Parathyroid adenoma (tissue), 2 donors: Measurements from ENCODE around the gene C17orf50.

Experiments used
- H2AFZ ChIP-seq: fragments of 300-600 bp; sonication (generic); one replicate; pipeline ENCODE4 v1.7.0; 2017; ENCODE audit warnings: antibody characterized with exemption, mild to moderate bottlenecking
- H3K27ac ChIP-seq: fragments of 300-600 bp; sonication (generic); one replicate; pipeline ENCODE4 v1.7.0; 2017
- H3K27me3 ChIP-seq: fragments of 300-600 bp; sonication (generic); one replicate; pipeline ENCODE4 v1.7.0; 2017; ENCODE audit warnings: low read length; ENCODE audit not compliant: control insufficient read depth, insufficient read depth
- H3K36me3 ChIP-seq: fragments of 300-600 bp; sonication (generic); one replicate; pipeline ENCODE4 v1.7.0; 2017; ENCODE audit warnings: low read length; ENCODE audit not compliant: control insufficient read depth, insufficient read depth
- H3K4me1 ChIP-seq: fragments of 300-600 bp; sonication (generic); one replicate; pipeline ENCODE4 v1.7.0; 2017; ENCODE audit warnings: control low read depth
- H3K4me2 ChIP-seq: fragments of 300-600 bp; sonication (generic); one replicate; pipeline ENCODE4 v1.7.0; 2017; ENCODE audit warnings: low read length
- H3K4me3 ChIP-seq: fragments of 300-600 bp; sonication (generic); one replicate; pipeline ENCODE4 v1.7.0; 2017; ENCODE audit warnings: low read depth, low read length
- H3K79me2 ChIP-seq: fragments of 300-600 bp; sonication (generic); one replicate; pipeline ENCODE4 v1.7.0; 2017; ENCODE audit warnings: control low read depth
- H3K9ac ChIP-seq: fragments of 300-600 bp; sonication (generic); one replicate; pipeline ENCODE4 v1.7.0; 2017; ENCODE audit warnings: mild to moderate bottlenecking
- H3K9me3 ChIP-seq: fragments of 300-600 bp; sonication (generic); one replicate; pipeline ENCODE4 v1.7.0; 2017; ENCODE audit warnings: low read length; ENCODE audit not compliant: control insufficient read depth
- TF ChIP-seq, protein P1 (sequence below): fragments of 300-600 bp; sonication (generic); IDR thresholded peaks from one replicate; pipeline ENCODE4 v1.7.0; 2017; ENCODE audit warnings: antibody characterized with exemption, mild to moderate bottlenecking
- donor health status: primary hyperparathyroidism.

Gene C17orf50

DNA sequence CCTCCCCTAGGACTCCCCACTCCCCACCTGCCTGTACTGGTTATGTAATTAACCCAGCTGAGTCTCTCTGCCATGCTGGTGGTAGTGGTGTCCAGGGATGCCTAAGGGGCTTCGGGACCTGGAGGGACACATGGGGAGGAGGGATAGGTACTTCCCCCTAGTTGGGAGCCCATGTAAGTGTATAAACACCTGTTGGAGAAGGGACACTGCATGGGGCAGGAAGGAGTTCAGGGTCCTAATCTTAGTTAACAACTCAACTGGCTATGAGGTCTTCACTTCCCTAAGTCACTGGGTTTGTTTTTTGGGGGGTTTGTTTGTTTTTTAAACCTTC, 27.9 kb upstream of the C17orf50 start:
- TF ChIP-seq, protein P1, sequence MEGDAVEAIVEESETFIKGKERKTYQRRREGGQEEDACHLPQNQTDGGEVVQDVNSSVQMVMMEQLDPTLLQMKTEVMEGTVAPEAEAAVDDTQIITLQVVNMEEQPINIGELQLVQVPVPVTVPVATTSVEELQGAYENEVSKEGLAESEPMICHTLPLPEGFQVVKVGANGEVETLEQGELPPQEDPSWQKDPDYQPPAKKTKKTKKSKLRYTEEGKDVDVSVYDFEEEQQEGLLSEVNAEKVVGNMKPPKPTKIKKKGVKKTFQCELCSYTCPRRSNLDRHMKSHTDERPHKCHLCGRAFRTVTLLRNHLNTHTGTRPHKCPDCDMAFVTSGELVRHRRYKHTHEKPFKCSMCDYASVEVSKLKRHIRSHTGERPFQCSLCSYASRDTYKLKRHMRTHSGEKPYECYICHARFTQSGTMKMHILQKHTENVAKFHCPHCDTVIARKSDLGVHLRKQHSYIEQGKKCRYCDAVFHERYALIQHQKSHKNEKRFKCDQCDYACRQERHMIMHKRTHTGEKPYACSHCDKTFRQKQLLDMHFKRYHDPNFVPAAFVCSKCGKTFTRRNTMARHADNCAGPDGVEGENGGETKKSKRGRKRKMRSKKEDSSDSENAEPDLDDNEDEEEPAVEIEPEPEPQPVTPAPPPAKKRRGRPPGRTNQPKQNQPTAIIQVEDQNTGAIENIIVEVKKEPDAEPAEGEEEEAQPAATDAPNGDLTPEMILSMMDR: no peak
- Histone ChIP-seq H3K4me3 (no peak overlapping the region), H3K36me3 (no peaks in the 10 kb centered on the region), H3K4me2 (no peak overlapping the region), H3K9ac (no peak overlapping the region), H3K9me3 (no peaks in the 10 kb centered on the region), H3K27ac (no peak overlapping the region), H3K4me1 (peaks cover 28% of the 10 kb centered on the region), H3K27me3 (no peaks in the 10 kb centered on the region), H3K79me2 (no peaks in the 10 kb centered on the region), H2AFZ (no peak overlapping the region)

DNA sequence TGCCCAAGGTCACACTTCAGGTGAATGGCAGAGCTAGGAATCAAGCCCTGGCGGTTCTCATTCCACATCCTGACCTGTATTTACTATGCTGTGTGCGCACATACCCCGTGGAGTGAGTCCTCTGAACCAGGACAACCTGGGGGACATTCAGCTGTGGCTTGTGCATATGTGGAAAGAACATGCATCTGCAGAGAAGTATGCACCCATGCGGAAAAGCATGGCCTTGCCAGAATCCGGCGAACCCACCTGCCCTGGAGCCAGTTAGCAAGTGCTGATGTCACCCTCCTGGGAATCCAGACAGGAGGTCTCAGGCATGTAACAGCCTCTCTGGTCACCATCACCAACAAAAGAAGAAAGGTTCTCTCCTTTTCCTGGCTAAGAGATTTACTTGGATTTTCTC, 27.3 kb upstream of the C17orf50 start:
- H3K27me3 ChIP-seq: no peaks in the 10 kb centered on the region
- H3K9me3 ChIP-seq: no peaks in the 10 kb centered on the region
- TF ChIP-seq, protein P1: no peak
- H3K79me2 ChIP-seq: no peaks in the 10 kb centered on the region
- H3K9ac ChIP-seq: no peak overlapping the region
- no peak overlapping the region for H3K27ac ChIP-seq
- no peak overlapping the region for H2AFZ ChIP-seq
- no peak overlapping the region for H3K4me2 ChIP-seq
- H3K4me1 ChIP-seq: peaks cover 23% of the 10 kb centered on the region
- no peak overlapping the region for H3K4me3 ChIP-seq
- H3K36me3 ChIP-seq: no peaks in the 10 kb centered on the region

DNA sequence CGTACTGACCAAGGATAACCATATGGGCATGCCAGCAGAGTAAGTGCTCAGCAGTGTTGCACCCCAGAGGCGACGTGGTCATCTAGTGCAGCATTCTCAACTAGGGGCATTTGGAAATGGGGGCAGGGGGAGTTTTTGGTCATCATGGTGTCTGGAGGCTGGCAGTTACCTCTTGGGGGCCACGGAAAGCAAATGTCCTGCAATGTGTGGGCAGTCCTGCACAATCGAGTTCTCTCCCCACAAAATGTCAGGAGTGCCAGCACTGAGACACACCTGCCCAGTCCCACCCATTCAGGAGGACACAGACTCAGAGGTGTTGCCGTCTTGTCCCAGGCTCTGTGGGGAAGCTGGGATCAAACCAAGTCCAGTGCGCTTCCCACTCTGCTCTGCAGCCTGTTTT, 26.3 kb upstream of the C17orf50 start:
- Histone ChIP-seq H3K9ac (no peak overlapping the region), H3K27me3 (no peaks in the 10 kb centered on the region), H3K9me3 (no peaks in the 10 kb centered on the region), H3K36me3 (no peaks in the 10 kb centered on the region), H3K4me2 (no peak overlapping the region), H3K4me1 (peaks cover 15% of the 10 kb centered on the region), H3K4me3 (no peak overlapping the region), H2AFZ (no peak overlapping the region), H3K27ac (no peak overlapping the region), H3K79me2 (no peaks in the 10 kb centered on the region)
- TF ChIP-seq, protein P1: no peak

DNA sequence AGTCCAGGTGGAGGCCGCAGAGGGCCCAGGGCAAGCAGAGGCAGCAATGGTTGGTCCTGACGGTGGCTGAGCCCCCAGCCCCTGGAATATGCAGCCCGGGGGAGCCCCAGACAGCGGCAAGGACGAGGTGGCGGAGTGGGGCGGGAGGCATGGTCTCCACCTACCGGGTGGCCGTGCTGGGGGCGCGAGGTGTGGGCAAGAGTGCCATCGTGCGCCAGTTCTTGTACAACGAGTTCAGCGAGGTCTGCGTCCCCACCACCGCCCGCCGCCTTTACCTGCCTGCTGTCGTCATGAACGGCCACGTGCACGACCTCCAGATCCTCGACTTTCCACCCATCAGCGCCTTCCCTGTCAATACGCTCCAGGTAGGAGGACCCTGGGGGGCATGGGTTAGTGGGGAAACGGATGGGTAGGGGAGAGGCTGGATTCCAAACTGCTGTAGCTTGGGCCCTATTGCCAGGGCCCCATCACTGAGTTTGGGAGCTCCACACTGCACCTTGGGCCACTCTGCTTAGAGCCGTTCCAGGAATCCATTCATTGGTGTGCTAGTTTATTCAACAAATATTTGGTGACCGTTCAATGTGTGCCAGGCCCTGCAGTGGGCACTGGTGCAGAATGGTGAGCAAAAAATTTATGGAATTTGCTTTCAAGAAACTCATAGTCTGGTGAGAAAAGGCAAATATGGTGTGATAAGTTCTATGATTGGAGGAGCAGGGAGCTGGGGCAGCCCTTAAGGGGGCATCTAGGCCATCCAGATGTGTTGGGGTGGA, 25.5 kb upstream of the C17orf50 start:
- TF ChIP-seq, protein P1: no peak
- Histone ChIP-seq H3K27me3 (no peaks in the 10 kb centered on the region), H3K79me2 (no peaks in the 10 kb centered on the region), H3K27ac (no peak overlapping the region), H3K4me2 (no peak overlapping the region), H3K4me3 (no peak overlapping the region), H3K9ac (no peak overlapping the region), H3K4me1 (peaks cover 10% of the 10 kb centered on the region), H2AFZ (no peak overlapping the region), H3K36me3 (no peaks in the 10 kb centered on the region), H3K9me3 (no peaks in the 10 kb centered on the region)

DNA sequence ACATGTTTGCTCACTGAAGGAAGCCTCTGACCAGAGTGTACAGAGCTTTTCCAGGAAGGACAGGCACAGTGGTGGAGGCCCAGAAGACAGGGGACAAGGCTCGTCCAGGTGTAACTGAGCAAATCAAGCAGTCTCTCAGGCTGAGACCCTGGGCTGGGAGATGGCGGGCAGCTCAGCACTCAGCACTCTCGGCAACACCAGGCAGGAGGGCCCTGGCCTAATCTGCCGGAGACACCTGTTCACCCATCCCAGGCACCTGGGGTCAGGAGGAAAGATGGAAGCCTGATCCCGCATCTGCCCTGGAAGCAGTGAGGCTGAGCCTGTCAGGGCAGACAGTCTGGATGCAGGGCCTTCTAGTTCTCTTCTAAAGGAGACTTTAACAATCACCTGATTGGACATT, 24.5 kb upstream of the C17orf50 start:
- no peak overlapping the region for H3K9ac ChIP-seq
- no peak overlapping the region for H3K27ac ChIP-seq
- H3K27me3 ChIP-seq: no peaks in the 10 kb centered on the region
- no peak overlapping the region for H3K4me2 ChIP-seq
- H3K4me3 ChIP-seq: no peak overlapping the region
- no peaks in the 10 kb centered on the region for H3K36me3 ChIP-seq
- peaks cover 5% of the 10 kb centered on the region for H3K4me1 ChIP-seq
- TF ChIP-seq, protein P1: no peak
- no peaks in the 10 kb centered on the region for H3K9me3 ChIP-seq
- no peaks in the 10 kb centered on the region for H3K79me2 ChIP-seq
- H2AFZ ChIP-seq: no peak overlapping the region
